HG03060 (cell line): Measurements from ENCODE around the gene C11orf97.

Experiments used
- ATAC-seq: cut with Tn5 transposase; IDR thresholded peaks from one replicate; pipeline ENCODE4 v1.9.1; 2021; ENCODE audit warnings: low read depth, moderate number of reproducible peaks; ENCODE audit not compliant: unreplicated experiment

C11orf97 gene

DNA sequence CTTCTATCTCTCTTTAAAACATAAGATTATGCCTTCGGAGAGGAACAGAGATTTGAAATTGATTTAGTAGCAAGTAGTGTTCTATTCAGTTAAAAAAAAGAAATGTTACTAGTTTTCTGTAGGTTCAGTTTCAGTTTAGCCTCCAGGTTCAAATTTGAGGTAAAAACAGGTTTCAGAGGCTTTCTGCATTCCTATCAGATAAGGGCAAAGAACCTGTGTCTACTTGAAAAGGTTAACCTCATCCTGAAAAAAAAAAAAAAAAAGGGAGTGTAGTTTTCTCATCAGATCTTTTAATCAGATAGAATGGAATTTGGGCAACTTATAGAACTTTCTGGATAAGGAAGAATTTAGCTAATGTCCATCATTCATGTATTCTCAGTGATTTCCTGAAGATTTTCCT lies 12.1 kb downstream of the C11orf97 start:
- no peak for ATAC-seq

DNA sequence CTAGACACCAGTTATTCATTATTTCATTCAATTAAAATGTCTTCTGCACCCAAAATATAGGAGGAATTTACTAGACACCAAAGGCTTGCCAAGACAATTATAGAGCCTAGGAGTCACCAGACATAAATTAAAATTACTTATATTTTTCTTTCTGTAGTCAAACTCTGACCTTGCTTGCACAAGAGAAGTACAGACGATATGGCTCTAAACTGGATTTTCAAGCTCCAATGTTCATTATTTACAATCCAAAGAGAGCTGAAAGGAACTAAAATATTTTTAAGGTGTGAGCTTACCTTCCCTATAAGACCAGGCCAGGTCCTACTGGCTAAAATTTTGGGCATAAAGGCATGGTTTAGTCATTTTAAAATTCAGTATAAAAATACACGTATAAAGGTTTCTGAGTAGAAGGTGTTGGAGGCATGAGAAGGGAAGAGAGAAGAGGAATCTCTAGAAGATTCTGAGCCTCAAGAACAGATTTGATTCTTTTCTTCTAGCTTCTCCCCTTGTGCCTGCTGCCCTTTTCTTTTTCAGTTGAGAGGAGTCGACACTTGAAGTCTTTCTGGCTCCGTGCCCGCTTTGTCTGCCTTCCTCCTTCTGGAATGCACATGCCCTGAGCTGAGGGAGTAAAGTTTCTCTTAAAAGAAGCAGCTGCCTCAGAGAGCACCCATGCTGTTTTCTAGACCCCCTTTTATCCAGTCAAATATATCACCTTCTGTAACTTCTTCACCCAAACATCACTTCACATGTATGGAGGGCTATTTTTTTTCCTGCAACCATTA lies 13.5 kb downstream of the C11orf97 start:
- ATAC-seq: no peak

DNA sequence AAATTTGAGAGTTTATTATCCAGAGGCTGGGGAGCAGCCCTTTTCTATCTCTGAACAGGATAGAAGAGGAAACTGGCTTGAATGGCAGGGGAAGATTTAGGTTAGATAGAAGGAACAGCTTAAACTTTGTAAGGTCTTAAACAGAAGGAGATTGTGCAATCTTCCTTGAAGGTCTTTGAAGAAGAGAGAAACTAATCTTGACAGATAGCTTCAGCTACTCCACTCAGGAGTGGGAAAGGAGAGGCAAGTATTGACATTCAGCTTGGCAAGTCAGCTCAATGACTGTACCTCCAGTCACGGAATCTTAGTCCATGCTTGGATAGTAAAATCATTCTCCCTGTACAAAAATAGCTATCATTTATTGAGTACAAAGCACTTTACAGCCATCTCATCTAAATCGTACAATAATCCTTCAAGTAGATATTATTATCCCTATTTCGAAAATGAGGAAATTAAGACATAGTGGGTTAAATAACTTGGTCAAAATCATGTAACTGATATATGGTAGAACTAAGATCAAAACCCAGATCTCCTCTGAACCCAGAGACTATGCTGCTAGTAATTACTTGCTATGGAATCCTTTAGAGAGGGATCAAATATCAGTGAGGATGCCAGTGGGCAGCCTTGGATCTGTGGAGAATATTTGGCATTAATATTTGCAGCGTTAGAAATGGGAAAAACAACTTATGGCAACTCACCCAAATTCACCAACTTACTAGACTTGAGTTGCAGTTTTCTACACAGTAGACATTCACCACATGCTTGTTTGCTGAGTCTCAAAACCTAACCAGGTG lies 14.6 kb downstream of the C11orf97 start:
- ATAC-seq: no peak

DNA sequence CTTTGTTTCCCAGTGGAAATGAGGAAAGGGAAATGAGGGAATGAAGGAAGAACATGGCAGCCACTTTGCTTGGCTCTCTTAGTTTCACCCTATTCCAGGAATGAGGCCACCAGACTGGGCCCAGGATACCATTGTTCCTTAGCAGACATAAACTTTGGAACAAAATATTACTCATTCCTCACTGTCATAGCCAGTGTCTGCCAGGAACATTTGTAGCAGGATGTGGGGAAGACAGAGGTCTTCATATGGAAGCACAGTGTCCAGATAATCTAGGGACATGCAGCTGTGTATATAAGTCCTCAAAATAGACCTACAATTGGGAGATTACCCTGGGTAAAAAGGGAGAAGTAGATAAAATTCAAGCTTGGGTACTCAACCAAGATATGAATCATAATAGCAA lies 16.3 kb downstream of the C11orf97 start:
- no peak for ATAC-seq

DNA sequence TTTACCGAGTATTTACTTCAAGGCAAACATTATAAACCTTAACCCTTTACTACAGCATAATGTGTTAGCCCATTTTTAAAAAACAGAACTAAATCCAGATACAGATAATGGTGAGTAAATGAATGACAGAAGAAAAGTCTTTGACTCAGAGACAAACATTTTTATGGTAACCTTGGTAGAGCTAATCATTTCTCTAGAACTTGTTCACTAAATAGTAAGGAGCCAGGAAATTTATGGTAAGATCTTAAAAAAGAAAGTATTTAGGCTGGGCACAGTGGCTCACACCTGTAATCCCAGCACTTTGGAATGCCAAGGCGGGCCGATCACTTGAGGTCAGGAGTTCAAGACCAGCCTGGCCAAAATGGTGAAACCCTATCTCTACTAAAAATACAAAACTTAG lies 19.9 kb downstream of the C11orf97 start:
- ATAC-seq: no peak

DNA sequence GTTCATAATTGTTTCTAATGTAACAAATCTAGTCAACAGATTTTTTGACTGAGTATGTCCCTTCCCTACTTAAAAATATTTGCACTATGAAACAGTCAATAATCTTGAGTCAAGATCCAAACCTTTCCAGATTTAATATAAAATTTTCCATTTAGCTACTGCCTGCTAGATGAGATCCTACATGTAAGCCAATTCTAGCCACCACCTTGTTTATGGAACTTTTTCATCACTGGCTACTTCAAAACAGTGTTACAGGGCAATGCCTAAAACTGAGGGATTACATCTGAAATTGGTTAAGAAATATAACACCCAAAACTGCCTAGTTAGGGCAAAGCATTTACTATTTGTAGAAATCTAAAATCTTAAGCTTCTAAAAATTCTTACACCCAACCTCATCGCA lies 20.9 kb downstream of the C11orf97 start:
- ATAC-seq: no peak

DNA sequence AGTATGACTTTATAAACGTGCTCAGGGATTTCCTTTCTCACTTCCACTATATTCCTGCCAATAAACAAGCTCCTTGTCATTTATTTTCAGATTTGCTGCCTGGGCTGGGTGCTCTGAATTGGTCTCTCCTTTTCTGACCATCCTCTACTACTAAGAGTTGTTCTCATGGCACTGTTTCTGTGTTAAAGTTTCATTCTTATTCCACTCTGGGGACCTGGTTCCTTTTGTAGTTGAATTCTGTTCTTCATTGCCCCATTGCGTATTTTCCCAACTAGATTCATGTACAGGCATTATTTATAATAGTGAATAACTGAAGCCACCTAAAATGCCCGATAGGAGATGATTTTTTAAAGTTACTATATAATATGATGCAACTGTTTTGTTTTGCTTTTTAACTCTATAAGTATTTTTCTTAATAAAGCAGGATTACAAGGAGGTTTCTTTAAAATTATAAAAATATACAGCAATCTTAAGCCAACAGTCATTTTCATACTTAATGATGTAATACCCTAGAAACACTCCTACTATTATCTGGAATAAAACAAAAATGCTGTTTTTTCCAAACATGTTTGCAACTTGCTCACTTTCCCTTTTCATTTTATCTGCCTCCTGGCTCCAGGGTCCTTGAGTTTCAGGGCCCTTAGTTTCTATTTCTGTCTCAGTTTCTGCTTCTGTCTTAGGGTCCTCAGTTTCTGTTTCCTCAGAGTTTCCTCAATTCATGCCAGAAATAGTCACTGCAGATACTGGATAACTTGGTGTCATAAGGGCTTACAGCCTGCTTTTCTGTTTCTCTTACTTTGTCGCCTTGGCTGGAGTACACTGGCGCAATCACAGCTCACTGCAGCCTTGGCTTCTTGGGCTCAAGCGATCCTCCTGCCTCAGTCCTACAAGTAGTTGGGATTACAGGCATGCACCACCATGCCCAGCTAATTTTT lies 21.7 kb downstream of the C11orf97 start:
- ATAC-seq: no peak

DNA sequence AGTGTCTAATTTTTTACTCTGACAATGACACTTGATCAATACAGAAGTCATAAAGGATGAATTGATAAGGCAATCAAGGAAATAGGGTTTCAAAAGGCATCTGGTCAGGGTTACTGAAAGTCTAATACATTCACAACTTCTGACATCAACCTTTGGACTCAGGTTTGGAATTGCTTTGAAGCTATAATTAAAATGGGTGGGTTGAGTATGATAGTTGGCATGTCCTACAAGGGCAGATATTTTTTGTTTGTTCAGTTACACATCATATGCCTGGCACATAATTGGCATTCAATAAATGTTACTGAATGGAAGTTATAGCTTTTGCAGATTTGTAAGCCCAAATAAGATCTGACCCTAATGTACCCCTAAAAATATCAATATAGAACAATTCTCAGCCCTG lies 24.1 kb downstream of the C11orf97 start:
- ATAC-seq: no peak

DNA sequence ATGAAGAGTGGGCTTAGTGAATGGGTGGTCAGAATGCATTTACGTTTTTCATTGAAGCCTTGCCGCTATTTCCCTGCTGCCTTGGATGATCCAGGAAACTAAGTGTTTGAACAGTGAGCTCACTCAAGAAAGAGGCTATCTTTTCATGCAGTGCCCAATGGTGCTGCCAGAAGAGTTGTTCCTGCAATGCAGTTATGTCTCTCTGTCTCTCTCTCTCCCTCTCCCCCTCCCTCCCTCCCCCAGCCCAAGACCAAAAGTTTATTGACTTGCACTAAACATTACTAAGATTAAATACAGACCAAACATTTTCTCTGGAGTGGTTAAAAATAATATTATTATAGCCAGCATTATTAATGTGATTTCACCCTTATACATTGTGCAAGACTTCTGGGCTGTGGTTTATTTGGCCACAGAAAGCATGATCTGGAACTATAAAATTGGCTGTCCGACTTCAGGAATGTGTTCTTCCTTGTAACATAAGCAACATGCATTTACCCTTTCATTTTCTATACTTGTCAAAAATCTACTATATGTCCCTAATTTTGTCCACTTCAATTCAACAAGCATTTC lies 24.9 kb downstream of the C11orf97 start:
- no peak for ATAC-seq

DNA sequence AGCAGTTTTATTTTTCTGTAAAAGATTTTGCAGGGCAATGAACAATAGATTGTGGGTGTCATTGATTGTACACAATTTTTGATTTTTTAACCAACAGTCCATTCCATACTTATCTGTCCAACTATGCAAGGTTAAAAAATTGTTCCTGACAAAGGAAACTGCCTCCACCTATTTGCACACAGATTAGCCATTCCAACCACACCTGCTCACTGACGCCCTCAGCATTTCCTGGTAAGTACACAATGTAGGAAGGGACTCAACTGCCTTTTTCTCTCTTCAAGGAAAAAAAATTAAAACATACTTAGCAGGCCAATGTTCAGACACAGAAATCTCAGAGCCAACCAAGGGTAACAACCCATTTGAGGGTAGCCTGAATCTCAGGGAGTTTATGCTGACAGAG lies 27.2 kb downstream of the C11orf97 start:
- ATAC-seq: no peak

DNA sequence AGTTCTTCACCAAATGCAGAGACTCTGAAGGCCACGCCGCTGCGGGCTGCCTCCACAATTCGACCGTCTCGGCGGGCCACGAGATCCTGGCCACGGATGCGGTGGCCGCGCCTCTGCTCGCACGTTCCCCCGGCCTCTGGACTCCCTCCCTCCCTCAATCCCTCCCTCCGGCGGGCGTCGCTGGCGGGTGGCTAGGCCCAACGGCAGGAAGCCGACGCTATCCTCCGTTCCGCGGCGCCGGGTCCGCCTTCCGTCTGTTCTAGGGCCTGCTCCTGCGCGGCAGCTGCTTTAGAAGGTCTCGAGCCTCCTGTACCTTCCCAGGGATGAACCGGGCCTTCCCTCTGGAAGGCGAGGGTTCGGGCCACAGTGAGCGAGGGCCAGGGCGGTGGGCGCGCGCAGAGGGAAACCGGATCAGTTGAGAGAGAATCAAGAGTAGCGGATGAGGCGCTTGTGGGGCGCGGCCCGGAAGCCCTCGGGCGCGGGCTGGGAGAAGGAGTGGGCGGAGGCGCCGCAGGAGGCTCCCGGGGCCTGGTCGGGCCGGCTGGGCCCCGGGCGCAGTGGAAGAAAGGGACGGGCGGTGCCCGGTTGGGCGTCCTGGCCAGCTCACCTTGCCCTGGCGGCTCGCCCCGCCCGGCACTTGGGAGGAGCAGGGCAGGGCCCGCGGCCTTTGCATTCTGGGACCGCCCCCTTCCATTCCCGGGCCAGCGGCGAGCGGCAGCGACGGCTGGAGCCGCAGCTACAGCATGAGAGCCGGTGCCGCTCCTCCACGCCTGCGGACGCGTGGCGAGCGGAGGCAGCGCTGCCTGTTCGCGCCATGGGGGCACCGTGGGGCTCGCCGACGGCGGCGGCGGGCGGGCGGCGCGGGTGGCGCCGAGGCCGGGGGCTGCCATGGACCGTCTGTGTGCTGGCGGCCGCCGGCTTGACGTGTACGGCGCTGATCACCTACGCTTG lies 31.7 kb downstream of the C11orf97 start, which contains the start of gene FUT4:
Gene FUT4, plus strand, starts transcription at position 227 of the 951 bp plus-strand sequence. Its CDS starts 213 bp downstream, at position 440.
- peak; percentile 73 for ATAC-seq

DNA sequence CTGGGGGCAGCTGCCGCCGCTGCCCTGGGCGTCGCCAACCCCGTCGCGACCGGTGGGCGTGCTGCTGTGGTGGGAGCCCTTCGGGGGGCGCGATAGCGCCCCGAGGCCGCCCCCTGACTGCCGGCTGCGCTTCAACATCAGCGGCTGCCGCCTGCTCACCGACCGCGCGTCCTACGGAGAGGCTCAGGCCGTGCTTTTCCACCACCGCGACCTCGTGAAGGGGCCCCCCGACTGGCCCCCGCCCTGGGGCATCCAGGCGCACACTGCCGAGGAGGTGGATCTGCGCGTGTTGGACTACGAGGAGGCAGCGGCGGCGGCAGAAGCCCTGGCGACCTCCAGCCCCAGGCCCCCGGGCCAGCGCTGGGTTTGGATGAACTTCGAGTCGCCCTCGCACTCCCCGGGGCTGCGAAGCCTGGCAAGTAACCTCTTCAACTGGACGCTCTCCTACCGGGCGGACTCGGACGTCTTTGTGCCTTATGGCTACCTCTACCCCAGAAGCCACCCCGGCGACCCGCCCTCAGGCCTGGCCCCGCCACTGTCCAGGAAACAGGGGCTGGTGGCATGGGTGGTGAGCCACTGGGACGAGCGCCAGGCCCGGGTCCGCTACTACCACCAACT lies 32.5 kb downstream of the C11orf97 start:
- no peak for ATAC-seq

DNA sequence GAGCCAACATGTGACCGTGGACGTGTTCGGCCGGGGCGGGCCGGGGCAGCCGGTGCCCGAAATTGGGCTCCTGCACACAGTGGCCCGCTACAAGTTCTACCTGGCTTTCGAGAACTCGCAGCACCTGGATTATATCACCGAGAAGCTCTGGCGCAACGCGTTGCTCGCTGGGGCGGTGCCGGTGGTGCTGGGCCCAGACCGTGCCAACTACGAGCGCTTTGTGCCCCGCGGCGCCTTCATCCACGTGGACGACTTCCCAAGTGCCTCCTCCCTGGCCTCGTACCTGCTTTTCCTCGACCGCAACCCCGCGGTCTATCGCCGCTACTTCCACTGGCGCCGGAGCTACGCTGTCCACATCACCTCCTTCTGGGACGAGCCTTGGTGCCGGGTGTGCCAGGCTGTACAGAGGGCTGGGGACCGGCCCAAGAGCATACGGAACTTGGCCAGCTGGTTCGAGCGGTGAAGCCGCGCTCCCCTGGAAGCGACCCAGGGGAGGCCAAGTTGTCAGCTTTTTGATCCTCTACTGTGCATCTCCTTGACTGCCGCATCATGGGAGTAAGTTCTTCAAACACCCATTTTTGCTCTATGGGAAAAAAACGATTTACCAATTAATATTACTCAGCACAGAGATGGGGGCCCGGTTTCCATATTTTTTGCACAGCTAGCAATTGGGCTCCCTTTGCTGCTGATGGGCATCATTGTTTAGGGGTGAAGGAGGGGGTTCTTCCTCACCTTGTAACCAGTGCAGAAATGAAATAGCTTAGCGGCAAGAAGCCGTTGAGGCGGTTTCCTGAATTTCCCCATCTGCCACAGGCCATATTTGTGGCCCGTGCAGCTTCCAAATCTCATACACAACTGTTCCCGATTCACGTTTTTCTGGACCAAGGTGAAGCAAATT lies 33.3 kb downstream of the C11orf97 start:
- no peak for ATAC-seq

DNA sequence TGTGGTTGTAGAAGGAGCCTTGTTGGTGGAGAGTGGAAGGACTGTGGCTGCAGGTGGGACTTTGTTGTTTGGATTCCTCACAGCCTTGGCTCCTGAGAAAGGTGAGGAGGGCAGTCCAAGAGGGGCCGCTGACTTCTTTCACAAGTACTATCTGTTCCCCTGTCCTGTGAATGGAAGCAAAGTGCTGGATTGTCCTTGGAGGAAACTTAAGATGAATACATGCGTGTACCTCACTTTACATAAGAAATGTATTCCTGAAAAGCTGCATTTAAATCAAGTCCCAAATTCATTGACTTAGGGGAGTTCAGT lies 33.9 kb downstream of the C11orf97 start:
- no peak for ATAC-seq

DNA sequence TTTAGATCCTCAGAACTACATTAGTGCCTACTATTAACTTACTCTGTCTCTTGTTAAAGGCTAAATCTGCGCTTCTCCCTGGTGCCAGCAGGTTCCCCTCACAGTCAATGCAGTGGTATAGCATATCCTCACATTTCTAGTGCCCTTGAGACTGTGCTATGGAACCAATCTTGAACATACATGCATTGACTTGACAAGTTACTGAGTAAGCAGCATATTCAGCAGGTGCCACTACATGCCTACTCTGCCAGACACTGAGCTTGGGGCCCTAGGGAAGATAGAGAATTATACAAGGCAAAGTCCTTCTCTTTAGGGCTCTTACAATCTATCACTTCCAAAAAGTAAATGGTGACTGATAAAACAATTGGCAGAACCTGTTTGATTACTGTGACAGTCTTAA lies 34.6 kb downstream of the C11orf97 start:
- ATAC-seq: no peak

DNA sequence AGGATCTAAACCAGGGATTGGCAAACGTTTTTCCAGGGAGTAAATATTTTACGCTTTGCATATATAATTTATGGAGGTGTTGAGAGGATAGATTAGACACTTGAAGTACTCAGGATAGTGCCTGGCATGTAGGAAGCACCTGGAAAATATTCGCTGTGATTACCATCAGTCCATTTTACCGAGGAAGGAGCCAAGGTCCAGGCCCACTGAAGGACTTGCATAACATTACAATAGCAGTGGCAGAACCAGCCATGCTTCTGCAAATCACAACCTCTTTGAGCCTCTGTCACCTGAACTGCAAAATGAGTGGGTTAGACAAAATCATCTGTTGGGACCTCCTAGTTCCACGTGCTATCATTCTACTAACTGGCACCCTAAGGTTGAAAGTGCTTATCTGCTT lies 36.9 kb downstream of the C11orf97 start:
- ATAC-seq: no peak

DNA sequence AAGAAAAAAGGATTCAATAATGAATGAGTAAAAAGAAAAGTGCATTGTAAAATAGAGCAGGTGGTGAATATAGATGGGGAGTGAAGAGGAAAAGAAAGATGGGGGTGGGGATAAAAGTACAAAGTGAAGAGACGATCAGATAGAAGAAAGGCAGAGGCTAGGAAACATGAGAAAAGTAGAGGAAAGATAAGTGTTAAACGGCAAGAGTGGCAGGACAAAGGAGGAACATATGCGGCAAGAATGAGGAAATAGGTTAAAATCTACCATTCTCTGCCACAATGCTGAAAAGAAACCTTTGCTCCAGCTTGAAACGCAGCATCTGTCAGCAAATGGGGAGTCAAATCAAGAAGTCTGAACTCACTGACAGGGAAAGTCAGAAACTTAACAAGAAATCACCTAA lies 38.3 kb downstream of the C11orf97 start:
- ATAC-seq: no peak

DNA sequence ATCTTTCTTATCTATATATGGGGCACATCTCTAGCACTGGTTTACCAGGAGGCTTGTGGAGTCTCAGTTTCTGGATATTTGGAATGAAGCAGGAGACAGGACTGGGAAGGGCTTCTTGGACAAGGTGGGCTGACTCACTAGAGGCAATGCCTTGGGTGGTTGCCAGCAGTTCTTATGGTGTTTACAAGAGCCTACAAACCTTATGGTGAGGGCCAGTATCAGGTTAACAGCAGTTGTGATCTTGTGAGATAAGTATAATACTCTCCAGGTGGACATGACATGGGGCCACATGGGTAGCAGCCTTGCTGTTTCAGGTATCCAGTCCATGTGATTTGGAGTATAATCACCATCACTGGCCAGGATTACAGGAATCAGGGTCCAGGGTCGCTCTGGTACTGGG lies 41.7 kb downstream of the C11orf97 start:
- no peak for ATAC-seq
